Mucosa of rectum (tissue), 2 donors: ENCODE data around the gene H6PD.
A peak's percentile ranks its signal among the peaks of the same experiment; 100 is the strongest.

Experiments
- H3K27ac ChIP-seq, 2 donors: one replicate each; pipeline ENCODE4 v1.7.0; 2013; ENCODE audit warnings: inconsistent platforms in 2 of 2, low read depth in 2 of 2, low read length in 2 of 2
- H3K27me3 ChIP-seq, 2 donors: one replicate each; pipeline ENCODE4 v1.7.0; 2013; ENCODE audit warnings: low read length in 2 of 2; ENCODE audit not compliant: control insufficient read depth in 2 of 2, insufficient read depth in 2 of 2
- H3K36me3 ChIP-seq, 2 donors: one replicate each; pipeline ENCODE4 v1.7.0; 2013; ENCODE audit warnings: low read length in 2 of 2; ENCODE audit not compliant: control insufficient read depth in 2 of 2, insufficient read depth in 2 of 2
- H3K4me1 ChIP-seq, 2 donors: one replicate each; pipeline ENCODE4 v1.7.0; 2013; ENCODE audit warnings: low read length in 2 of 2, mild to moderate bottlenecking in 1 of 2; ENCODE audit not compliant: control insufficient read depth in 2 of 2, insufficient read depth in 2 of 2
- H3K4me3 ChIP-seq, 2 donors: one replicate each; pipeline ENCODE4 v1.7.0; 2013; ENCODE audit warnings: low read length in 2 of 2
- H3K9ac ChIP-seq, 2 donors: one replicate each; pipeline ENCODE4 v1.7.0; 2013; ENCODE audit warnings: low read length in 2 of 2, low read depth in 1 of 2, mild to moderate bottlenecking in 1 of 2
- H3K9me3 ChIP-seq, 2 donors: one replicate each; pipeline ENCODE4 v1.7.0; 2013; ENCODE audit warnings: low read length in 2 of 2; ENCODE audit not compliant: control insufficient read depth in 2 of 2
- donor health status: healthy.
- donor health status: Normal muscosa, but diverticular disease.

The H6PD gene

DNA sequence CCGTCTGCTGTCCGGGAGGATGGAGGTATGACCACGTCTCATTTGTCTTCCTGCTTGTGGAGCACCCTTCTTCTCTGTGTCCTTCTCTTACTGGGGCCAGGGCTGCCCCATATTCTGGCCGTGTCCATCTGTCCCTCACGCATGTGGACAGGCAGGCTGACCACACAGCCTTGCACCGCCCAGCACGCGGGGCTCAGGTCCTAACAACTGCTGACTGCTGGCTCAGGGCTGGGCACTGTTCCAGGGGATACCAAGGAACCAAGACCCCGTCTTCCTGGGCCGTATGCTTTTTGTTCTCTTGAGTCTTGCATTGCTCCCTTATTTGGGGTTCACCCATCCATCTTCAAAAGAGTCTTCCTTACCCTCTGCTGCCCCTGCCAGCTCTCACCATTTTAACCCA, 40.6 kb downstream of the H6PD start:
- H3K9ac ChIP-seq, result no peak overlapping the region

DNA sequence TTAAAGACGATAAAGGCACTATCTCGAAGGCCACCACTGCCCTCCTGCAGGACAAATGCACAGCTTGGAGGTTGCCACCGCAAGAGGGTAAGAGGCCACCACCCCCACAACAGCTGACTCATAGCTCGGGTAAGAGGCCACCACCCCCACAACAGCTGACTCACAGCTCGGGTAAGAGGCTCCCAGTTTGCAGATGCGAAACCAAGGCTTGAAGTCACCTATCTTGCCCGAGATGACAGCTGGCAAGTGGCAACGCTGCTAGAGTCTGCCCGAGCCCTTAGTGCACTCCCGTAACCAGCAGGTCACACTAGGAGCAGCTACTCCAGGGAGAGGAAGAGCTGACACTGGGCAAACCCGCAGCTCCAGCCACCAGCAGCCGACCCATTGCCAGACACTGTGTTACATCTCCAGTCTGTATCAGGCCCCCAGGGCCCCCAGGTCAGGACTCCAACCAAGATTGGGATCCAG, 41.0 kb downstream of the H6PD start:
- Histone ChIP-seq H3K9ac (no peak overlapping the region), H3K4me1 (peaks cover 27 to 34% of the 10 kb centered on the region in 2 donors), H3K27ac (peak overlapping the region in 1 of 2 donors; percentile 34), H3K36me3 (no peaks in the 10 kb centered on the region), H3K27me3 (no peaks in the 10 kb centered on the region), H3K4me3 (no peak overlapping the region), H3K9me3 (no peaks in the 10 kb centered on the region)

More for the DNA sequence above, 40.6 kb downstream of the H6PD start:
- Histone ChIP-seq H3K9me3 (no peaks in the 10 kb centered on the region), H3K27me3 (no peaks in the 10 kb centered on the region), H3K36me3 (no peaks in the 10 kb centered on the region), H3K27ac (no peak overlapping the region), H3K4me1 (peaks cover 25 to 31% of the 10 kb centered on the region in 2 donors), H3K4me3 (no peak overlapping the region)

GRCh38 chr1:9278116-9278515, 43.5 kb downstream of the H6PD start:
- H3K27ac ChIP-seq, result peak overlapping the region; percentile 93 to 97
- H3K4me3 ChIP-seq, result no peak overlapping the region
- H3K4me1 ChIP-seq, result peaks cover 38 to 47% of the 10 kb centered on the region in 2 donors
- no peak overlapping the region for H3K9ac ChIP-seq
- H3K27me3 ChIP-seq, result no peaks in the 10 kb centered on the region
- no peaks in the 10 kb centered on the region for H3K36me3 ChIP-seq
- H3K9me3 ChIP-seq, result no peaks in the 10 kb centered on the region

- peaks cover 38 to 47% of the 10 kb centered on the region in 2 donors for H3K4me1 ChIP-seq
- H3K9ac ChIP-seq, result peak overlapping the region; percentile 53 to 61
Measured at GRCh38 chr1:9278585-9279153, 44.1 kb downstream of the H6PD start.

DNA sequence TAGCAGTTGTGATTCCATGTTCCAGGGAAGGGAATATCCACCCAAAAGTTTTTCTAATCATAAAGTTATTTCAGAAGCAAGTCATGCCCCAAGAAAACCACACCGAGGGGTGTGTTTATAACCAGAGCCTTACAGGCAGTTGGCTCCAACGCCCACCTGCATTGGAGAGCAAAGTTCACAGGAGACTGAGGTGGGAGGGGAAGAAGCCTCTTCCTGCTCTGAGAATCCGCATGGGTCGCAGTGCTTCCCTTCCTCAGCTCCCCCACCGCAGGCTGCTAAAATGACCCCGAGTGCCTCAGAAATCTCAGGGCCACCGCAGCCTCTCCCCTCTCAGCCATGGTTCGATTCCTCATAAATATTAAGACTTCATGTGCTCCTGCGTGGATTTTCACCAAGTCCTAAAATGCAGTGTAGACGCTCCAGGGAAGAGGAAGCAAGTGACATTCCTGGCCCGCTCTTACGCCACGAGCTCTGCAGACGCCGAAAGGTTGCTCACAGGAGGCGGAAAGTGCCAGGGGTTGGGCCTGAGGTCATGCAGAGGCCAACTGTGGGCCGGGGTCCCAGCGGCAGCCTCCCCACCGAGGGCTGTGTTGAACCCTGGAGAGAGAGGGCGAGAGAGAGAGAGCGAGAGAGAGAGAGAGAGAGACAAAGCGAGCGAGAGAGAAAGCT, 44.7 kb downstream of the H6PD start:
- Histone ChIP-seq H3K4me3 (peak overlapping the region; percentile 17 to 32), H3K36me3 (no peaks in the 10 kb centered on the region), H3K27me3 (no peaks in the 10 kb centered on the region), H3K4me1 (peaks cover 38 to 47% of the 10 kb centered on the region in 2 donors), H3K9ac (peak overlapping the region; percentile 62 to 63), H3K27ac (peak overlapping the region; percentile 93 to 97), H3K9me3 (no peaks in the 10 kb centered on the region)

More at GRCh38 chr1:9278585-9279153, 44.1 kb downstream of the H6PD start:
- H3K36me3 ChIP-seq, result no peaks in the 10 kb centered on the region
- peak overlapping the region; percentile 93 to 97 for H3K27ac ChIP-seq
- no peaks in the 10 kb centered on the region for H3K9me3 ChIP-seq
- peak overlapping the region in 1 of 2 donors; percentile 32 for H3K4me3 ChIP-seq
- H3K27me3 ChIP-seq, result no peaks in the 10 kb centered on the region

GRCh38 chr1:9280015-9280860, 45.7 kb downstream of the H6PD start:
- peak overlapping the region in 1 of 2 donors; percentile 20 for H3K4me3 ChIP-seq
- H3K9me3 ChIP-seq, result no peaks in the 10 kb centered on the region
- peak overlapping the region; percentile 93 to 97 for H3K27ac ChIP-seq
- H3K36me3 ChIP-seq, result no peaks in the 10 kb centered on the region
- peak overlapping the region; percentile 62 to 63 for H3K9ac ChIP-seq
- H3K4me1 ChIP-seq, result peaks cover 38 to 47% of the 10 kb centered on the region in 2 donors
- H3K27me3 ChIP-seq, result no peaks in the 10 kb centered on the region

GRCh38 chr1:9281071-9281827, 46.7 kb downstream of the H6PD start:
- no peak overlapping the region for H3K4me3 ChIP-seq
- H3K27ac ChIP-seq, result peak overlapping the region in 1 of 2 donors; percentile 43
- H3K4me1 ChIP-seq, result peaks cover 34 to 41% of the 10 kb centered on the region in 2 donors
- H3K9ac ChIP-seq, result no peak overlapping the region
- H3K9me3 ChIP-seq, result no peaks in the 10 kb centered on the region
- H3K36me3 ChIP-seq, result no peaks in the 10 kb centered on the region
- H3K27me3 ChIP-seq, result no peaks in the 10 kb centered on the region

DNA sequence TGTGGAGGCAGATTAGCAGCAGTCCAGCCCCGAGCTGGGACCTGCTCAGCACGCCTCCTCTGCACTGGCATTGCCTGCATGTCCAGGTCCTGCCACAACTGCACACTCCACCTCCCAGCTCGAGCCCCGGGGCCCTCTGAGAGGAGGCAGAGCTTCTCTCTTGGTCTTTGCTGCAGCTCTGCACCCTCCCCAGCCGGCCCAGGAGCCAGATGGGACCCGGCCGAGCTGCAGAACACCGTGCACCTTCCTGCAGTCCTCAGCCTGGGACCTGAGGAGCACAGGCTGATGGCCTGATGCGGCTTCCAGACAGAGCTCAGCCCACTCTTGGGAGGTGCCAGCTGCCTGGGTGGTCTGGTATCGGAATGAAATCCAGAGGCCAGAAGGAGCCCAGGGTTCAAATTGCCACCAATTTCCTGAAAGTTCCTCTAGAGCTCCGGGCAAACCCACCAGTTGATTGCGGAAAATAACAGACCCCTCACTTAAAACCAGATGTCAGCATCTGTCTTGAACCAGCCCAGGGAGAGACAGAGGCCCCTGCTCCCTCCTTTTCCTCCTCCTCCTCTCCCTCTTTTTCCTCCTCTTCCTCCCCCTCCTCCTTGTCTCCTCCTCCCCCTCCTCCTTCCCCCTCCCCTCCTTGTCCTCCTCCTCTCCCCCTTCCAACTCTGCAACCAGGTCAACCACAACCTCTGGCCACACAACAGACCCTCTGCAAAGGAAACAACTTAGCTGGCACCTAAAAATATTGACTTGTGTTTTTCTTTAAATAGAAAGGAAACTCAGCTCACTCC, 47.5 kb downstream of the H6PD start:
- no peaks in the 10 kb centered on the region for H3K27me3 ChIP-seq
- H3K9ac ChIP-seq, result no peak overlapping the region
- H3K4me3 ChIP-seq, result no peak overlapping the region
- H3K9me3 ChIP-seq, result no peaks in the 10 kb centered on the region
- peaks cover 34 to 41% of the 10 kb centered on the region in 2 donors for H3K4me1 ChIP-seq
- no peak overlapping the region for H3K27ac ChIP-seq
- no peaks in the 10 kb centered on the region for H3K36me3 ChIP-seq

DNA sequence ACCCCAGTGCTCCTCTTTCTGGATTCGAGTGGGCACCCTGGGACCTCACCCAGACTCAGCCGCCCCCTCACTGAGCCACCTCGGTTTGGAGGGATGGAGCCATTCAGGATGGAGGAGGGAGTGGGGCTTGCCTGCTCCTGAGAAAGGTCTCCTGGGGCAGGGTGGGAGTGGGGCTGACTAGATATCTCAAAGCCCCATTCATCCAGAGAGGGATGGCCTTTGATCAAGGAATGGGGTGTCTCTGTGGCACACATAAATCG, 48.1 kb downstream of the H6PD start:
- no peaks in the 10 kb centered on the region for H3K27me3 ChIP-seq
- no peaks in the 10 kb centered on the region for H3K9me3 ChIP-seq
- no peak overlapping the region for H3K4me3 ChIP-seq
- no peak overlapping the region for H3K27ac ChIP-seq
- no peaks in the 10 kb centered on the region for H3K36me3 ChIP-seq
- H3K9ac ChIP-seq, result no peak overlapping the region
- H3K4me1 ChIP-seq, result peaks cover 34 to 41% of the 10 kb centered on the region in 2 donors
